ENCODE measurements around the gene ADAD1.

The ADAD1 gene

DNA sequence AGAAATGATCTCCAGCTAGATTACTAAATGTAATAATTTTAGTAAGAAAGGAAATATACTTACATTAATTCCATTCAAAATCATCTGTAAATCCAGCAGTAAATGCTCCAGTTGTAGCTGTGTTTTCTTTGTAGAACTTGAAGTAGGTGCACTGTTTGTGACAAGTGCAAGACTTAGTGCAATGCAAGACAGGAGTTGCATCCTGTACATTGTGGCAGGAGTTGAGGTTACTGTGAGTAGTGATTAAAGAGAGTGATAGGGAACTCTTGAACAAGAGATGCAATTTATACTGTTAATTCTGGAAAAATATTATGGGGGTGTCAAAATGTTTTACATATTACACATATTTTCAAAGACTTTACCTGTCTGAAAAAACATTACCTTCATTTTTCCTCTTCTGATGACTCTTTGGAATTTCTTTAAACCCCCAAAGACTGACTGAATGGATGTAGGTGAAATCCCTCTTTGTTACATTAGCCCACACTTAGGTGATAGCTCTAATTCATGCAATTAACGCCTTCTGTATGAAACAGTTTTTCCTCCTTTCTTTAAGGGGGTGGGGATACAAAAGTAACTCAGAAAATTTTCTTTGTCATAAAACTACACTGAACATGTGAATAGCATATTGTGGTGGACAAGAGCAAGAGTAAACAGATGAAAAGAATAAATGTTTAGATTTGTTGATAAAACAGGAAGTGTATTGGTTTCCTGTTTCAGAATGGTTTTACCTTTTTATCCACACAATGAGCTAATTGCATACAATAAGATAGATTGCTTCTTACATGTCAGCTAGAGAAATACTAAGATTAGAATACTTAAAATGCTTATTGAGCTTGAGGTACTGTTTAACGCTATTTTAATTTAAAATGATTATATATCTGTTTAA lies 77.7 kb downstream of the ADAD1 start, which contains the start of gene IL2:
Gene IL2, minus strand, starts transcription at position 495 of the 886 bp plus-strand sequence. Its CDS starts 285 bp downstream, at position 210.
- no peak for DNase-seq (ENCODE audit: low spot score)
- FAIRE-seq: no peak

DNA sequence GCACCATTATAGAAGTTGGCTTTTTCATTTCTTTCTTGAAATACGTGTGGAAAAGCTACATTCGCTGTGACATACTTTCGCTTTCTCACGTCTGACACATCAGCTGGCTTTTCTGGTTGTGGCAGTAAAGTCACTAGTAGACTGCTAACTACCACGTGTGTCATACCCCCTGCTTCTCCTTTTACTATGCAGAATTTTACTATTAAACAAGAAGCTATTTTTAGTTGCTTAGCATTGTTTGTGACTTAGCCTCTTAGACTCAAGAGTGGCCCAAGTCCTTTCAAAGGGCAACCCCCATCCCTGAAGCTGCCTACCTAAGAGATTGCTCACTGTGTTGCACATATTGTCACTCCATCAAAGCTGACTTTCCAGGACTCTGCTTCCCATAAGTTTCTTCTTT lies 79.8 kb downstream of the ADAD1 start:
- peak; percentile 32 for FAIRE-seq
- peak; percentile 50 for DNase-seq (ENCODE audit: low spot score)

DNA sequence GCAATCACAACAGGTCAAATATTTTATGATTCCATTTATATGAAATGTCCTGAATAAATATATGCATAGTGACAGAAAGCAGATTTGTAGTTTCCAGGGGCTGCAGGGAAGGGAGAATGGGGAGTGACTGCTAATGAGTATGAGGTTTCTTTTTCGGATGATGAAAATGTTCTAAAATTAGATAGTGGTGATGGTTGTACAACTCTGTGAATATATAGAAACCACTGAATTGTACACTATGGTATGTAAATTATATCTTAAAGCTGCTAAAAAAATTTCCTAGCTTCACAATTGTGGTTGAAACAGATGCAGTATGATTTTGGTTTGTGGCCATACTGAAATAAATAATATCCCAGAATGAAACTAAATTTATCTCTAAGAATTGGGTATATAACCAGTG lies 90.6 kb downstream of the ADAD1 start:
- DNase-seq (ENCODE audit: low spot score) (no peak), FAIRE-seq (no peak)

DNA sequence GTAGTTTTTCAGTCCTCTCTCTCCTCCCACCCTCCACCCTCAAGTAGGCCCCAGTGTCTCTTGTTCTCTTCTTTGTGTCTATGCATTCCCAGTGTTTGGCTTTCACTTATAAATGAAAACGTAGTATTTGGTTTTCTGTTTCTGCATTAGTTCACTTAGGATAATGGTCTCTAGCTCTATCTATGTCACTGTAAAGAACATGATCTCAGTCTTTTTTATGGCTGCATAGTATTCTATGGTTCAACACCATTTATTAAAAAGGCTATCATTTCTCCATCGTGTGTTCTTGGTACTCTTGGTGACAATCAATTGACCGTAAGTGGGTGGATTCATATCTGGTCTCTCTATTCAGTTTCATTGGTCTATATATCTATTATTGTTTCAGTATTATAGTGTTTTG lies 96.4 kb downstream of the ADAD1 start:
- FAIRE-seq: no peak
- DNase-seq (ENCODE audit: low spot score): no peak

DNA sequence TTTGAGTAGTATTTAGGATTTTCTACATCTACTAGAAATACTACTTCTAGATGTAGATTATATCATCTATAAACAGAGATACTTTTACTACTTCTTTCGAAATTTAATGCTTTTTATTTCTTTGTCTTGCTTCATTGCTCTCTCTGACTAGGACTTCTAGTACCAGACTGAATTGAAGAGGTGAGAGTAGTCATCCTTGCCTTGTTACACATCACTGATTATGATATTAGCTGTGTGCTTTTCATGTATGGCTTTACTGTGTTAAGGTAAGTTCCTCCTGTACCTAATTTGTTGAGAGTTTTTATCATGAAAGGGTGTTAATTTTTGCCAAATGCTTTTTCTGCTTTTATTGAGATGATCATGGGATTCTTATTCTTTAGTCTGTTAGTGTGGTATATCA lies 97.3 kb downstream of the ADAD1 start:
- FAIRE-seq: peak; percentile 95

DNA sequence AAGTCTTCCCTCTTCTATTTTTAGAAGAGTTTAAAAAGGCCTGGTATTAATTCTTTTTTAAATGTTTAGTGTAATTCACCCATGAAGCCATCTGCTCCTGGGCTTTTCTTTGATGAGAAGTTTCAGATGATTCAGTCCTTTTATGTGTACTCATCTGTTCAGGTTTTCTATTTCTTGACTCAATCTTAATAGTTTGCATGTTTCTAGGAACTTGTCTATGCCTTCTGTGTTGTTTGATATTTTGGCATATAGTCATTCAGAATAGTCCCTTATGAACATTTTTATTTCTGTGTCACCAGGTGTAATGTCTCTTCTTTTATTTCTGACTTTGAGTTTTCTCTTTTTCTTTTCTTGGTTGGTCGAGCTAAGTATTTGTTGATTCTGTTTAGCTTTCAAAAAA lies 97.9 kb downstream of the ADAD1 start:
- peak; percentile 5 for DNase-seq (ENCODE audit: low spot score)
- no peak for FAIRE-seq

More for the DNA sequence above, 97.3 kb downstream of the ADAD1 start:
- peak; percentile 61 for DNase-seq (ENCODE audit: low spot score)
